OCI-LY3 (cell line): ENCODE results near the gene ATP5ME.

Source experiments
- EZH2phosphoT487 ChIP-seq: fragments of 200-600 bp; shearing (Covaris generic); IDR thresholded peaks from 2 replicates; pipeline ENCODE4 v1.6.1; 2018; ENCODE audit warnings: antibody characterized with exemption, mixed run types, low read depth
- TF ChIP-seq, protein P1 (sequence below): fragments of 200-600, 300-600 bp; sonication (generic); IDR thresholded peaks from 2 replicates; pipeline ENCODE4 v1.5.1; 2014; ENCODE audit warnings: antibody characterized with exemption, low read length, low read depth

DNA sequence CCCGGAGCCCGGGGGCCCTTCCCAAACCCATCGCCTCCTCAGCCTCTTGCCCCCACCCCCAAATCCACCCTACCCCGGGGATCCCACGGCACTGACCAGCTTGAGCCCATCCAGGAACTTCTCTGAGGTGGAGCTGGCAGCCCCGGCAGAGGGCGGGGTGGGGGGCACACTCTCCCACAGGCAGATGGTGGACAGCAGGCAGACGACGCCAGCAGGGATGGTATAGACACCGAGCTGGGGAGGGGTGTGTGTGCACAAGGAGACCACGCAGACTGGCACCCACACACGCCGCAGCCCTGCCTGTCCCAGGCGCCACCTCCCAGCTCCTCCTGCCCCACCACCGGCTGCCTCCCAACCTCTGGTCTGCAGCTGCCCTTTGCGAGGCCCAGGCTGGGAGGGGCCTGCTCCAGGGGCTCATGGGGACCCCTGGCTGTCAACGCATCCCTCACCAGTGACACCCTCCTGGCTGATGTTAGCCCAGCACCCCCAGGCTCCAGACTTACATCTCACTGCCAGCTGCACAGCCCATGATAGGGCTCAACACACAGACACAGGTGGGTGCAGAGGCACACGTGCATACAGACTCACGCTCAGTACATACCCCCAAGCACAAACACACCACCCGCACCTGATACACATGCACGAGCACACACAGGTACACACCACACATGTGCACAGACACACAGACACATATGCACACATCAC is 10.7 kb upstream of the ATP5ME start:
- TF ChIP-seq, protein P1, sequence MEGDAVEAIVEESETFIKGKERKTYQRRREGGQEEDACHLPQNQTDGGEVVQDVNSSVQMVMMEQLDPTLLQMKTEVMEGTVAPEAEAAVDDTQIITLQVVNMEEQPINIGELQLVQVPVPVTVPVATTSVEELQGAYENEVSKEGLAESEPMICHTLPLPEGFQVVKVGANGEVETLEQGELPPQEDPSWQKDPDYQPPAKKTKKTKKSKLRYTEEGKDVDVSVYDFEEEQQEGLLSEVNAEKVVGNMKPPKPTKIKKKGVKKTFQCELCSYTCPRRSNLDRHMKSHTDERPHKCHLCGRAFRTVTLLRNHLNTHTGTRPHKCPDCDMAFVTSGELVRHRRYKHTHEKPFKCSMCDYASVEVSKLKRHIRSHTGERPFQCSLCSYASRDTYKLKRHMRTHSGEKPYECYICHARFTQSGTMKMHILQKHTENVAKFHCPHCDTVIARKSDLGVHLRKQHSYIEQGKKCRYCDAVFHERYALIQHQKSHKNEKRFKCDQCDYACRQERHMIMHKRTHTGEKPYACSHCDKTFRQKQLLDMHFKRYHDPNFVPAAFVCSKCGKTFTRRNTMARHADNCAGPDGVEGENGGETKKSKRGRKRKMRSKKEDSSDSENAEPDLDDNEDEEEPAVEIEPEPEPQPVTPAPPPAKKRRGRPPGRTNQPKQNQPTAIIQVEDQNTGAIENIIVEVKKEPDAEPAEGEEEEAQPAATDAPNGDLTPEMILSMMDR: no peak
- no peak for TF ChIP-seq EZH2phosphoT487
